ENCODE data around the gene FBXO38. TPM values are rescaled to one million over a fixed set of nuclear protein-coding genes. Genes with fewer than 3 reads are reported as not detected.

The FBXO38 gene
- total and polyA plus RNA-seq, 2 donors from 2014 or later: 9.6 to 45.9 TPM

DNA sequence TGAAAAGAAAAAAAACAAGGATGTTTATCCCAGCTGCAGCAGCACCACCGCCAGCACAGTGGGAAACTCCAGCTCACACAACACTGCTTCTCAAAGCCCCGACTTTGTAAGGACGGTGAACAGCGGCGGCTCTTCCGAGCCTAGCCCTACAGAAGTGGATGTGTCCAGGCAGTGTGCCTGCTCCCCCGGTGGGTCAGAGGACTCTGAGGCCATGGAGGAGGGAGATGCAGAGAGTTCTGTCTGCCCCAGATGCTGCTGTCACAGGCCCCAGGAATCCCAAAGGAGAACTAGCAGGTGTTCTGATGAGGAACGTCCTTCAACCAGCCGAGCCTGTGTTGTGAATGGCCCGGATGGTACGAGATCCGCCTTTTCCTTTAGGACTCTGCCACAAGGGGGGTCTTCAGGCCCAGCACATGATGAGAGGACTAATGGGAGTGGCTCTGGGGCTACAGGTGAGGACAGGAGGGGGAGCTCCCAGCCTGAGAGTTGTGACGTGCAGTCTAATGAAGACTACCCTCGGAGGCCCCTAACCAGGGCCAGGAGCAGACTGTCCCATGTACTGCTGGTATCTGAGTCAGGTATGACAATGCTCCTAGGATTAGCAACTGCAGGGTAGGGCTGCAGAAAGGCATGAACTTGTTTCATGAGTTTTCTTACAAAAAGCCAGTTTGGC is 43.7 kb downstream of the FBXO38 start:
- H3K9me3 ChIP-seq (ENCODE audit: control insufficient read depth in 2 of 3, insufficient read depth in 1 of 3, low read length in 3 of 3): no peaks in the 10 kb centered on the region
- H3K27me3 ChIP-seq (ENCODE audit: control insufficient read depth, insufficient read depth, low read length): no peaks in the 10 kb centered on the region
- intact Hi-C loops (cut with DNase I): no loop called here
- no peak overlapping the region for H3K9ac ChIP-seq (ENCODE audit: low read length in 3 of 3)
- TF ChIP-seq, protein P1, sequence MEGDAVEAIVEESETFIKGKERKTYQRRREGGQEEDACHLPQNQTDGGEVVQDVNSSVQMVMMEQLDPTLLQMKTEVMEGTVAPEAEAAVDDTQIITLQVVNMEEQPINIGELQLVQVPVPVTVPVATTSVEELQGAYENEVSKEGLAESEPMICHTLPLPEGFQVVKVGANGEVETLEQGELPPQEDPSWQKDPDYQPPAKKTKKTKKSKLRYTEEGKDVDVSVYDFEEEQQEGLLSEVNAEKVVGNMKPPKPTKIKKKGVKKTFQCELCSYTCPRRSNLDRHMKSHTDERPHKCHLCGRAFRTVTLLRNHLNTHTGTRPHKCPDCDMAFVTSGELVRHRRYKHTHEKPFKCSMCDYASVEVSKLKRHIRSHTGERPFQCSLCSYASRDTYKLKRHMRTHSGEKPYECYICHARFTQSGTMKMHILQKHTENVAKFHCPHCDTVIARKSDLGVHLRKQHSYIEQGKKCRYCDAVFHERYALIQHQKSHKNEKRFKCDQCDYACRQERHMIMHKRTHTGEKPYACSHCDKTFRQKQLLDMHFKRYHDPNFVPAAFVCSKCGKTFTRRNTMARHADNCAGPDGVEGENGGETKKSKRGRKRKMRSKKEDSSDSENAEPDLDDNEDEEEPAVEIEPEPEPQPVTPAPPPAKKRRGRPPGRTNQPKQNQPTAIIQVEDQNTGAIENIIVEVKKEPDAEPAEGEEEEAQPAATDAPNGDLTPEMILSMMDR (IDR thresholded peaks at IDR 0.05; ENCODE audit: borderline replicate concordance, extremely low read depth, insufficient read depth): no peak
- H3K27ac ChIP-seq (ENCODE audit: low read depth in 2 of 2, low read length in 2 of 2): no peak overlapping the region
- DNase-seq: no peak
- H3K36me3 ChIP-seq (ENCODE audit: control insufficient read depth in 2 of 3, insufficient read depth in 3 of 3, low read length in 3 of 3): peaks cover 8 to 47% (median 27%) of the 10 kb centered on the region in 3 donors
- H3K4me1 ChIP-seq (ENCODE audit: control insufficient read depth in 2 of 3, insufficient read depth in 2 of 3, low read depth in 1 of 3, low read length in 3 of 3): no peaks in the 10 kb centered on the region
- no peak for FAIRE-seq
- no peak overlapping the region for H3K4me3 ChIP-seq (ENCODE audit: low read length in 3 of 3)

DNA sequence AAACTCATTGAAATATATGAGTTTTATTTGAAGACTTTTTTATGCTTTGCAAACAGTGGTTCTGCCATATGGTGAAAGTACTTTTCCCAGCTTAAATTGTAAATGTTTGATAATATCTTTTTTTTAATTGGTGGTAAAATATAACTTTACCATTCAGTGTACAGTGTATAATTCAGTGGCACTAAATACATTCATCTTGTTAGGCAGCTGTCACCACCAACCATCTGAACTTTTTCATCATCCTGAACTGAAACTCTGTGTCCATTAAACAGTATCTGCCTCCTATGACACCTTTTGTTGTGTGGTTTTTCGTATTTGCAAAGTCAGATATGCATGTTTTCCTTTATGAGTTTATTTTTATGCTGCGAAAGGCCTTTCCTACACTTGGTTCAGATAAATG is 45.1 kb downstream of the FBXO38 start:
- no peaks in the 10 kb centered on the region for H3K27me3 ChIP-seq (ENCODE audit: control insufficient read depth, insufficient read depth, low read length)
- H3K4me1 ChIP-seq (ENCODE audit: control insufficient read depth in 2 of 3, insufficient read depth in 2 of 3, low read depth in 1 of 3, low read length in 3 of 3): no peaks in the 10 kb centered on the region
- no peak overlapping the region for H3K9ac ChIP-seq (ENCODE audit: low read length in 3 of 3)
- TF ChIP-seq, protein P1 (IDR thresholded peaks at IDR 0.05; ENCODE audit: borderline replicate concordance, extremely low read depth, insufficient read depth): no peak
- no peak overlapping the region for H3K4me3 ChIP-seq (ENCODE audit: low read length in 3 of 3)
- no peak for FAIRE-seq
- no peak for DNase-seq
- intact Hi-C loops (cut with DNase I): no loop called here
- no peaks in the 10 kb centered on the region for H3K9me3 ChIP-seq (ENCODE audit: control insufficient read depth in 2 of 3, insufficient read depth in 1 of 3, low read length in 3 of 3)
- H3K27ac ChIP-seq (ENCODE audit: low read depth in 2 of 2, low read length in 2 of 2): no peak overlapping the region
- H3K36me3 ChIP-seq (ENCODE audit: control insufficient read depth in 2 of 3, insufficient read depth in 3 of 3, low read length in 3 of 3): peaks cover 8 to 43% (median 32%) of the 10 kb centered on the region in 3 donors

DNA sequence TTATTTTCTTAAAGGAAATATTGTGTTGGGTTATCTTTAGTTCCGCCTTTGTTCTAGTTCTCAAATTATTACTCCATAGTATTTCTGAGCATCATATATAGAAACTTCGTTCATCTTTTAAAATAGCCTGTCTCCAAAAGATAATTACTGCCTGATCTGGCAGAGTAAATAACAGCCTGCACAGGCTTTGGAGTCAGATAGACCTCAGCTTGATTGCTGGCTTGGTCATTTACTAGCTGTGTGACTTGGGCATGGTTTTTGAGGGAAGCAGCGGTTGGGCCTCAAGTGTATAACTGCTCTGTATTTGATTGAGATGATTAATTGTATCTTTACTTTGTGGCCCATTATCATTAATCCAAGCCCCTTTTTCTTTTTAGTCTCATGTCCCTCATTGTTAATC is 50.1 kb downstream of the FBXO38 start:
- DNase-seq (no peak), FAIRE-seq (no peak)
- intact Hi-C loops (cut with DNase I): no loop called here
- Histone ChIP-seq H3K9me3 (ENCODE audit: control insufficient read depth in 2 of 3, insufficient read depth in 1 of 3, low read length in 3 of 3) (no peaks in the 10 kb centered on the region), H3K36me3 (ENCODE audit: control insufficient read depth in 2 of 3, insufficient read depth in 3 of 3, low read length in 3 of 3) (peaks cover 4 to 16% (median 14%) of the 10 kb centered on the region in 3 donors), H3K27ac (ENCODE audit: low read depth in 2 of 2, low read length in 2 of 2) (no peak overlapping the region), H3K4me3 (ENCODE audit: low read length in 3 of 3) (no peak overlapping the region), H3K9ac (ENCODE audit: low read length in 3 of 3) (no peak overlapping the region), H3K27me3 (ENCODE audit: control insufficient read depth, insufficient read depth, low read length) (no peaks in the 10 kb centered on the region), H3K4me1 (ENCODE audit: control insufficient read depth in 2 of 3, insufficient read depth in 2 of 3, low read depth in 1 of 3, low read length in 3 of 3) (no peaks in the 10 kb centered on the region)
- TF ChIP-seq, protein P1 (IDR thresholded peaks at IDR 0.05; ENCODE audit: borderline replicate concordance, extremely low read depth, insufficient read depth): no peak
